Fibroblast of skin of left quadriceps (primary cell): Measurements from ENCODE around the gene MUC5B.

ENCODE experiments used
- DNase-seq, 2 experiments: peaks; one replicate each; pipeline ENCODE4 v3.0.0-alpha.2; 2013; ENCODE audit warnings: low read depth in 2 of 2

The MUC5B gene

DNA sequence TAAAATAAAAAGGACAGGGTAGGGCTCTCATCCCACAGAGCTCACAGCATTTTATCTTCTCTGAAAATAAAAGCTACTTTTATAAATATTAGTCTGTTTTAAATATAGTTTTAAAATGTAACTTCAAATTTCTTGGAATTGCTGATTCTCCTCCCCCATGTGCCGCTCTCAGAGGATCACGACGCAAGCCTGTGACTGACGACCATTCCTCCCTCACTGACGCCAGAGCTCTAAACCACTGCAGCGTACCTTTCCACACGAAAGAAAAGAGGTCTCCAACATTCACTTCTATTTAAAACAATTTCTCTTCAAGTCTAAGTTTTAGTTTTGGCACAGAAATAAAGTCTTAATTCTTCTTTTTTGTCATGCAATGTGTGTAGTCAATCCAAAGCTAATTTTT is 77.3 kb downstream of the MUC5B start:
- DNase-seq: no peak

DNA sequence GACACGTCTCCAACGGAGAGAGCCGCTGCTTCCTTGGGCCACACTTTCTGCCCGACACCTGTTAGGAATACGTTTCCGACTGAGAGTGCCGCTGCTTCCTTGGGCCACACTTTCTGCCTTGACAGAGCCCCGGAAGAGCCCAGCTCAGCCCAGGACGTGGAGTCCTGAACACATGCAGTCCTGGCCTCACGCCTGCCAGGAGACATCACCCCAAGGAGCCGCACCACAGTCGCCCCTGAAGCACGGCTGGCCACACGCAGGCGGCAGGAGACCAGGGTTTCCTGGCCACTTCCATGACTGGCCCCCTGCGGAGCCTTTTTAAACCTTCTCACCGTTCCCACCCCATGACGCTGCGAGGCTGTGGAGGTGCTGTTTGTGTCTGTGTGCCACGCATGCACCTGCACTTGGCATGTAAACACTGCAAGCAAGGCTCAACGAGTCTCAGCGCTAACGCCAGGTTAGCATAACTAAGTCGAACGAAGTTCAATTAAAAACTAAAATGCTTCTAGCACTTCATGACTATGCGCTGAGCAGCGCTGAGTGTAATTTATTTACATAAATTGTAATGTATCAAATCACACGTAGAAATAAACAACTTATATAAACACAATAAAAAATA is 77.8 kb downstream of the MUC5B start:
- no peak for DNase-seq

DNA sequence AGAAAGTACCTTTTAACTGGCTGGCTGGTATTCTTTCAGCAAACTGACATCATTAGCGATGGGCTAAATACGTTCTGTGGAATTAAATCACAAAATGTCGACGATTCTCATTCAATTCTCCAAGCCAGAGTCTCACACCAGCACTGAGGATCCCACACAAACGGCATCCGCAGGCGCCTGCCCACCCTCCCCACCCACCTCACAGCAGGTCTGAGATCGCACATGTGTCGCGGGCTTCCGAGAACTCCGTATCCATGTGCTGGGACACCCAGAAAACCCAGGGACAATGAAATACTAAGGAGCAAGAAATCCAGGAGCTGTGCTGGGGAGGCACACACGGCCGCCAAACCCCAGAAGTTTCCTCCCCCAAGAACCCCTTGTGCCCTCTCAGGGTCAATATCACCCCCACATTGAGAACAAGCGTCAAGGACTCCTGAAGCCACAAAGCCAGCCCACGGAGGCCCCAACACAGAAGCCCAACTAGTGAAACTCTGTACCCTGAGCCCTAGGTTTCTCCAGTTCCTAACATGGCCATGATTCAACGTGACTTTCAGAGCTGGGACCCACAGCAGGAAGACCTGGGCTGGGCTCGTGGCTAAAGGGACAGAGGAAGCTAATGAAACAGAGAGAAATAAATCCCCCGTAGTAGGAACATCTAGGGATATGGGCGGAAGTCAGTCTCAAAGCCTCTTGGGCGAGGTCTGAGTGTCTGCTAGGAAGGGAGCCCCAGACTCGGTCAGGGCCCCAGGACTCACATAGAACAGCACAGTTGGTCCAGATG is 78.5 kb downstream of the MUC5B start:
- no peak for DNase-seq

DNA sequence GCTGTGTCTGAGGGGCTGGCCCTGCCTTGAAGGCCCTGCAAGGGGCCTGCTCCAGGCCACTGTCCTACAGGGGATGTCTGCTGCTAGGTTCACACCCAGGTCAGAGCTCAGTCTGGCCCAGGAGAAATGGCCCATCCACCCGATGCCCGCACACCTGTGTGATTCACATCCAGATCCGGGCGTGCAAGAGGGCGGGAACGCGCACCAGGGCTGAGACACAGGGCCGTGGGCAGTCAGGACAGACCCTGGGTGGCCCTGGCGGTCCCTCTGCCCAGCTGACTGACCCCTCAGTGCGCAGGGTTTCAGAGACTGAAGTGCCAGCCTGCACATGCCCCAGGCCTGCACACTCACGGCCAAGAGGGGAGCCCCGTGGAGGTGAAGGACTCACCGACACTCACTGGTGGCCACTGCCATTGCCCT is 79.2 kb downstream of the MUC5B start:
- no peak for DNase-seq

DNA sequence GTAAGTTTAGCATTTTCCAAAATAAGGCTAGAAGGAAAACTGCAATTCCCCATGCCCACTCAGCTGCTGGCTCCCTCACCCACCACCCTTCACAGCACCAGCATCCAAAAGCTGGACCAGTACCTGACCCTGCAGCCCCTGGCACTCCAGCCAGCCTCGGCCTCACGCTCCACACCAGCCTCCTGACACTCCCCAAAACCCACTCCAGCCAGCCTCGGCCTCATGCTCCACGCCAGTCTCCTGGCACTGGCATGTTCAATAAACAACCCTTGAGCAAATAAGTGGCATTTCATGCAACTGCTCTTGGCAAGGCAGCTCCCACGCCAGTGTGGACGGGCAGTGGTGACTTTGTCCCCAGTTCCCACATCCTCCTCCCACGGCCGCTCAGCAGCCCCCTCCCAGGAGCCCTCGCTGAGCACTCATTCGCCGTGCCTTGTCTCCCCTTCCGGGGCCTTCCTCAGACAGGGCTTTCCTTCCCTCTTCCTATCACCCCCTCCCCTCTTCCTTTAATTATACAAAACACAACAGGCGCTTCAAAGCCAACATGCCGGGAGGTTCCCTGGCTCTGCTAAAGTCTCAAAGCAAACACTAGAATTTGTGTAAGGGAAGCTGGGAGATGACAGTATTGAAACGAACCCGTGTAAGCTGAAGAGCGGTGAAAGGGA is 79.7 kb downstream of the MUC5B start:
- DNase-seq: no peak

DNA sequence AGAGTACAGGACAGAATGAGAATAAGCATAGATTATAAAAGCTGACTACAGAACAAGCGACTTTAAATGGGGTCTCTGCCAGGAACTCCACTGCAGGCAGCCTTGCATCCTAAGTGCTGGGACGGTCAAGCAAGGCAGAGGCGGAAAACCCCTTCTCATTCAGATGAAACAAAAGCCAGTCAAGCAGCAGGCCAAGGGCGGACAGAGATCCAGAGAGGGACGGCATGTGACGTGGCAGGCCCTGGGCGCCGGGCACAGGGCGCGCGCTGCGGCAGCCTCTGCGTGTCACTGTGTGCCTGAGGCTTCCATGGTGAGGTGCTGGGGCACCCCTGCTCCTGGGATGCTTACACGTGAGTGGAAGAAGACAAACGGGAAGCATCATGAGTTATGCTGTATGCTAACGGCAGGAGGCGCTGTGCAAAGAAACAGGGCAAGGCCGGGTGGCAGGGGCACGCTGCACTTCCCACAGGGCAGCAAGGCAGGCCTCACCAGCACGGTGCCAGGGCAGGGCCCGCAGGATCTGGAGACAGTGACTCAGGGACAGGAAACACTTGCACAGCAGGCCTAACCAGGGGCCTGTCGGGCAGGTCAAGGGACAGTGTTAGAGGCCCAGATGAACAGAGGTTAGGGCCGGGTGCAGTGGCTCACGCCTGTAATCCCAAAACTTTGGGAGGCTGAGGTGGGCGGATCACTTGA is 80.4 kb downstream of the MUC5B start:
- no peak for DNase-seq

DNA sequence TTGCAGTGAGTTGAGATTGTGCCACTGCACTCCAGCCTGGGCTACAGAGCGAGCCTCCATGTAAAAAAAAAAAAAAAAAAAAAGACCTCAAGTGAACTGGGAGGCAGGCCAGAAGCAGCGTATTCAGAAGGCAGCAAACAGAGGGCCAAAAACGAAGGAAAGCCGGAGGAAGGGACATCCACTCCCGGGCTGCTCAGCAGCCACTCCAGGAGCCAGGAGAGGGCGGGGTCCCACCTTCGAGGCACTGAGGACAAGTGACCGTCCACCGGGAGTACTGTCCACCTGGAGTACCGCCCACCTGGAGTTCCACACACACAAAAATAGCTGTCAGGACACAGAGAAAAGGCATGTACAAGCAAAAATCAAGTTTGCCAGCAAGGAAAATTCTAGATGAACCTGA is 81.1 kb downstream of the MUC5B start:
- DNase-seq: no peak

DNA sequence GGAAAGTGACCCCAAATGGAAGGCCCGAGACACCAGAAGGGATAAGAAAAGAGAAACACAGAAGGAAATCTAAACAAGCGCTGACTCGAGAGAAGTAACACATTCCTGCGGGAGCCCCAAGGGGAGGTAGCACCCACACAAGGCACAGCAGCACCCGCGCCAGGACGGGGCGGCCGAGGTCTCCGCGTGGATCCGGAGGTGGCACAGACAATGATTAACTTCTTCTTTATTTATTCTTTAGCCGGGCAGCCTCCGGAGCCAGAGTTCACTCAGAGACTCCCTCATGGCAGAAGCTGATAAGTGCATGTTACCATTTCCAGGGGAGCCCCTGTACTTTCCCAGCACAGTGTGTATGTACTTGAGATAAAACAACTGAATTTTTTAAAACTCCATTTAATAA is 81.5 kb downstream of the MUC5B start:
- no peak for DNase-seq

DNA sequence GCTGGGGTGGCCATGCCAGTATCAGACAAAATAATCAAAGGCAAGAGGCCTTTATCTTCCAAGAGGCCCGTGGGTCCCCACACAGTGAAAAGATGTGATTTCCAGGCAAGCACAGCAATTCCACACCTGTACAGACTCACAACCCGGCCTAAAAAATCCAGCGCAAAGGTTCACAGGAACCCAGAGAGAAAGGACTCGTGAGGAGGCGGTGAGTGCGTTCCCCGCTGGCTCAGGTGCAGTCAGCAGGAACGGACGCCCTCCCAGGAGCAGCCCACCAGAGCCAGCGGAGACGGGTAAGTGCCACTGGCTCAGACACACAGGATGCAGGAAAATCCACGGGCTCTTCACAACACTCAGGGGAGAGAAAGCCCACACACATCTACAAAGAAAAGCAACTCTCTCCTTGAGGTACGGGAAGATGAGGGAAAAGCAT is 82.2 kb downstream of the MUC5B start:
- DNase-seq: no peak

DNA sequence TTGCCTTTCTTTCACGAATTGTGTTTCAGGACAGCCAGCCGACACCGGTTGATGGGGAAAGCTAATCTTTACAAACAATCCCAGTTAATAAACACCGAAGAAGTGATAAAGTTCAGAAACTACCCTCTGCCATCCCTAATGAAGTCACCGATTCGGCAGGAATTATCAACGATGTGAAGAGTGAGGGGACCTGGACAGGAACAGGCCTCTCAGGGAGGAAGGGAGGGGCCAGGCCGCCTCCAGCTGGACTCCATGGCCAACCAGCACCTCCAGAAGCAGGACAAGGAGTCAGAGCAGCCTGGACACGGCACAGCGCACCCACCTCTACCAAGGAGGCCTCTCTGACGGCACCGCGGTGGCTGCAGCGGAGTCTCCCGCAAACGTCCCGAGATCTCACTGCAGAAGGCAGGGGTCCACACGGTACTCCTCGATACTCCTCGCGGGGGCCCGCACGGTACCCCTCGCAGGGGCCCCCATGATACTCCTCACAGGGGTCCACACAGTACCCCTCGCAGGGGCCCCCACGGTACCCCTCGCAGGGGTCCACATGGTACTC is 82.7 kb downstream of the MUC5B start:
- no peak for DNase-seq

DNA sequence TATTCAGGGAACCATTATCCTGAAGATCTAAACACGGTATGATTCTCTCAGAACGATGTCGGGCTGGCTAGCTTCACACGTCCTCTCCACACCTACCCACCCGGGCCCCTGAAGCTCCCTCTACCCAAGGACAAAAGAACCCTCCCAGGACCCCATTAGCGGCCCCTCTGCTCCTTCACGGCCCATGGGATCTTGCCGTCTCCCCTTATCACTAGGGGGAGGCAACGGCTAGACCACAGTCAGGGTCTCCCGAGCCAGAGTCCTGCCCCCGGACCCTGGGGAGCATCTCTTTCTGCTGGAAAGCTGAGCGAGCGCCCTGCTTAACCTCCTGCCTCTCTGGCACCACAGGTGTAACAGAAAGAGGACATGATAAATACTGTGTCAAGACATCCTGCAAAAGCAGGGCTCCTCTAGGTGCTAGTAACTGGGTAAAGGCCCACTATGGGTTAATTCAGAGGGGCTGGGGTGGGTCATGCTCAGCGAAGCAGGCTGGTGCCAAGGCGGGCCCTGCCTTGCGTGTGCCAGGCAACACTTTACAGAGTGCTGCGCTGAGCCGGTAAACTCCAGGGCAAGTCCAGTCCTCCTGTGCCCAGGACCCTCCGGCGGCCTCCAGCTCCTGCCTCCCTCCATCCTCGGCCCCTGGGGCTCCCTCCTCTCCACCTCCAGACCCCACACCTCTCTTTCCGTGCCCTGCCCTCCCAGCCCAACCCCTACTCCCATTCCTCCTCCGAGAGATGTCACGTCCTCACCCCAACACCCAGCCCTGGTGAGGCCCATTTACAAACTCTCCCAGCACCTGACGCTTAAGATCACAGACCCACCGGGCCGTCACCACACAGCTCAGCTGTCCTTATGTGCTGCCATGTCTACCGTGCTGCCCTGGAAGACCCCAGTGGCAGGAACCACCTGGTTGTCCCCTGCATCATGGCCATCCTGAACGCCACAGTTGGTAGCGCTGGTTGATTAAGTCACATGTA is 83.6 kb downstream of the MUC5B start:
- no peak for DNase-seq

DNA sequence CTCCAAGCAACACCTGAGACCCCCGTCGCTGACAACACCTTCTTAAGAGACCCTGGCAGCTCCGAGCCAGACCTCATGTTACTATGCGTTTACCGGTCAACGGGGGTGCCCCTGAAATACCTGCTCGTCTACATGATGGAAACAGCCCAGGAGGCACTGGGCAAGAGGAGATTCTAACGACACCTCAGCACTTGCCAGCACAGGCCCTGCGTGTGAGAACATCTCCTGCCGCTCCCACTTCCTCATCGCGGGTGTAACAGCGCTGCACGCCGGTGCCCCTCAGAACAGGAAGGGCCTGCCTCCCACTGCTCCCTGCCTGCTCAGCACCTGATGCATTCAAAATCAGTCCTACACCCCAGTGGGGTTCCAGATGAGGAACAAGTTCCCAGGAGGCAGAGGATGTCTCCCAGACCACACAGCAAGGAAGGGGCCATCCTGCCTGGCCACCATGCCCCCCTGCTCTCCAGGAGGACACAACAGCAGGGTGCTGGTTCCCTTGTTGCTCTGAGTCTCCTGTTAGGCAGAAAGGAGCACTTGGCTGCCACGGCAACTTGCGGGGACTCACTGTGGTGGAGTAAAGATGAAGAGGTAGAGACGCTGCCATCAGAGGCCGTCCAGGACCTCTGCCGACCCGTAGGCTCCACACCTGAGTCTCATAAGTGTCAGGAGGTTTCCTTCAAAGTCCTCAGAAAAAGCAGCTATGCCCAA is 84.5 kb downstream of the MUC5B start:
- DNase-seq: no peak

DNA sequence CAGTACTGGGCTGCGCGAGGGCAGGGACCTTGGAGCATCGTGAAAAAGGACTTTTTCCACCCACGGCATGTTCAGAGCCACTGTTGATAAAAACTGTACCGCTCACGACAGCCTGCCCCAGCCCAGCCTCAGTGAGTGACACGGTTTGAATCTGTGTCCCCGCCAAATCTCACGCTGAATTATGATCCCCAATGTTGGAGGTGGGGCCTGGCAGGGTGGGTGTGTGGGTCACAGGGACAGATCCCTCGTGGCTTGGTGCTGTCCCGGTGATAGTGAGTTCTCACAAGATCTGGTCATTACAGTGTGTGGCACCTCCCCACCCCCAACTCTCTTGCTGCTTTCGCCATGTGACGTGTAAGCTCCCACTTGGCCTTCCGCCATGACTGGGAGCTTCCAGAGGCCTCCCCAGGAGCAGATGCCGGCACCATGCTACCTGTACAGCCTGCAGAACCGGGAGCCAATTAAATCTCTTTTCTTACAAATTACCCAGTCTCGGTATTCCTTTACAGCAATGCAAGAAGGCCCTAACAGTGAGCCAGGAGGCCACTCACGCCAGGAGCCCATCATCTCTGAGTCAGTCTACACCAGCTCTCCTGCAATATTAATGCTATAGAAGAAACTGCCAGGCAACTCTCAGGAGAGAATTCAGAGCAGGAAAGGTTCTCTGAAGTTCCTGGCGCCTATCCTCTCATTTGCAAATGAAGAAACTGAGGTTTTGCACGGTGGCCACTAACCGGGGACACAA is 85.3 kb downstream of the MUC5B start:
- no peak for DNase-seq

DNA sequence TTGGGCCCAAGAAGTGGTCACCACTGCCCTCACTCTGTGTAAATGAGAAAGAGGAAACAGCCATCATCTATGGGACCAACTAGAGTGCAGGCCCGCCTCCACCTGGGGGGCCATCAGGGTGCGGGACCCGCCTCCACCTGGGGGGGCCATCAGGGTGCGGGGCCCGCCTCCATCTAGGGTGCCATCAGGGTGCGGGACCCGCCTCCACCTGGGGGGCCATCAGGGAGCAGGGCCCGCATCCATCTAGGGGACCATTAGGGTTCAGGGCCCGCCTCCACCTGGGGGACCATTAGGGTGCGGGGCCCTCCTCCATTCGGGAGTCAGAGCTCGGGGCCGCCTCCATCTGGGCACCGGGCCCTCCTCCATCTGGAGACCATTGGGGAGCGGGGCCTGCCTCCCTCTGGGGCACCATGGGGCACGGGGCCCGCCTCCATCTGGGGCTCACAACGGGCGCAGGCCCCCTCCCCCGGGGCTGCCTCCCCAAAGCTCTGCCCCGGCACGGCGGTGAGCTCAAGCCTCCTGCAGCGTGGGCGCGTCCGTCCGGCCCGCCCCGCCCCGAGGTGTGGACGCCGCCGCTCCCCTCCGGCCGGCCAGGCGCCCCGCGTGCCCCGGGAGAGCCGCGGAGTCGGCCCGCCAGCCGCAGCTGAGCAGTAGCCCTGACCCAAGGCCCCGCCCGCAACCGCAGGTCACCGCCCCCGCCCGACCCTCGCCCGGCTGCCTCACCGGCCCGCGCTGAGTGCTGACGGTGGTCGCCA is 86.1 kb downstream of the MUC5B start:
- DNase-seq: no peak

DNA sequence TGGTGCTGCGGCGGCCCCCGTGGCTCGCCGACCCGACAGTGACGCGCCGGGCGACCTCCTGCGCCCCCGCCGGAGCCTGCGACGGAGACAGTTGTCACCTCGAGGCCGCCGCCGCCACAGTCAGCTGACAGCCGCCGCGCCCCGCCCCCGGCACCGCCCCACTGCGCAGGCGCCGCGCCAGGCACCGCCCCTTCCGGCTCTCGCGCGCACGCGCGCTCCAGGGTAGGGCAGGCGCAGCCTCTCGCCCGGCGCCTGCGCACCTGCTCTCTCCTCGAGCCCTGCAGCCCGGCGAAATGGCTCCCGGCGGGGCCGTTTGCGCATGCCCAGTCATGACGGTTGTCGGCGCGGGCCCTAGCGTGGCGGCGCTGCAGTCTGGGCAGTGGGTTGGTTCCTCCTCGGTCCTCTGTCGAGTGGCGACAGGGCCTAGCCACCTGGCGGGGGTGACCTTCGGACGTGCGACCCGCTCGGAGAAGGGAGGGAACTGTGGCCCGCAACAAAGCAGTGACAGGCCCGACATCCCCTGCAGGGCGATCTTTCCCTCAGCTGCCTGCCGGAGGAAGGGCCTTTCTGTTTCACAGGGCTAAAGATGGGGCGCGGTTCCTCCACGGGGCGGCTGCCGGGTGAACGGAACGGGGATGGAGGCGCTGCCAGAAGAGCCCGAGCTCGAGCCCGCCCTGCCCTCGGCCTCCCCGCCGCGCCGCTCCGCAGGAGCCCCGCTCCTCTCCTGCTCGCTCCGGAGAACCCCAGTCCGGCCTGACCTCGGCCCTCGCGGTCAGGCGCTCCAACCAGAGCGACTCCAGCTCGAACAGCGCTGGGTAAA is 86.8 kb downstream of the MUC5B start, which contains the start of gene TOLLIP:
TSS of gene TOLLIP (minus strand) at position 135 of the 820 bp plus-strand sequence. CDS start at position 1, 134 bp downstream.
- peak; percentile 83 for DNase-seq

DNA sequence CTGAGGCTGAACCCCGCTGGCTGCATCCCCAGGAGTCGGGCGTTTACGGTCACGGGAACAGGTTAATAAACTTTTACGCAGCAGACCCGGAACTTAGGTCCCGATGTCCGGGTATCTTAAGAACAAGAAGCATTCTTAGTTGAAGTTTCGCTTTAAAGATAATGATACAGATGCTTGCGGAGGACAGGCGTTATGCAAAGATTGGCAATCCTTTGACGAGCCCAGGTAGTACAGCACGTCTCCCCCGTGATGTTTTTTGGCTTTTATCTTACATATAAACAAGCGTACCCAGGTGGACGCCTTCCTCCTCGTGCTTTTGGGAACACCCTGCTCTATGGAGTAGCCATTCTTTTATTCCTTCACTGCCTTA is 87.4 kb downstream of the MUC5B start:
- DNase-seq: no peak

DNA sequence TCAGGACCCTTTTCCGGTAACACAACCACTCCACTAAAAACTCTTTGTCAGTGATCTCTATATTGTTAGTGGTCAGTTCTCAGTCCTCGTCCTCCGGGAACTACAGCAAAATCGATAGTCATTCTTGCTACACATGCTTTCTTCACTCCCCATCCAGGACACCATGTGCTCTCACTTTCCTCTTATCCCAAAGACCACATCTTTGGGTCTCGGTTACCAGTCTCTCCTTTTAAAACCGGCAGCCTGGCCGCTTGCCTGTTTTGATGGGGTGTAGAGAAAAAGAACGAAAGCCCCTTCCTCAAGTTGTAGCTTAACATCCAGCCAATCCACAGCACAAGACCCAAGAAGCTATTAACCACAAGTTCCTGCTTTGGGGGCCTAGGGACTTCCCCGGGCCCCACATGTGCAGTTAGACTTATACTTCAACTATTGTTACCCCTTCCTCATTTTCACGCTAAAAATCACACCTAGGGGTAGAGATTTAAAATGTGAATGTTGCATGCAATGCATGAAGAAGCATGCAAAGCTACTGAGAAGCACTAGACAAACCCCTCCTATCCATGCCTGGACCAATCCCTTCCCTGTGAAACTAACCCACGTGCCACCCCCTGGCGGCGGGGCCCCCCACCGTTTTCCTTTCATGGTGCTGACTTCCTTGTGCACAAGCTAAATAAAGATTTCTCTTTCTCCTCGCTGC is 88.1 kb downstream of the MUC5B start:
- no peak for DNase-seq
